Measurements from ENCODE around the gene RETREG1. TPM values are rescaled to one million over a fixed set of nuclear protein-coding genes. Genes with fewer than 3 reads are reported as not detected.

The RETREG1 gene
- total and polyA plus RNA-seq, 2 donors (not counting 3 experiments of a cell fraction or from before 2014, with no cell fraction given) = 0.46 TPM; not detected in 1

GRCh38 chr5:16519435-16519834, 97.4 kb downstream of the RETREG1 start:
- DNase-seq (ENCODE audit: low read depth, low spot score) = no peak
- dilution Hi-C loops (cut with MboI; ENCODE audit: extremely low pct_ligation_motif_present, low sequenced_read_pairs) = no loop called here
- Histone ChIP-seq H3K9ac (replicated peaks; ENCODE audit: extremely low read depth, insufficient read depth, low read length) (no peak overlapping the region), H3K9me3 (replicated peaks; ENCODE audit: control insufficient read depth, insufficient read depth, low read length) (no peaks in the 10 kb centered on the region), H3K27ac (ENCODE audit: insufficient read depth, low read depth, low read length) (no peak overlapping the region), H3K36me3 (ENCODE audit: control insufficient read depth in 2 of 2, extremely low read depth in 1 of 2, insufficient read depth in 2 of 2, low read length in 2 of 2) (no peaks in the 10 kb centered on the region), H4K20me1 (replicated peaks; ENCODE audit: control insufficient read depth, extremely low read depth, insufficient read depth, low read length) (no peaks in the 10 kb centered on the region), H3K4me3 (replicated peaks in 1 of 3; ENCODE audit: insufficient read depth in 1 of 3, low read depth in 1 of 3, low read length in 3 of 3) (no peak overlapping the region), H3K4me1 (ENCODE audit: control insufficient read depth, extremely low read depth, insufficient read depth, low read length) (no peaks in the 10 kb centered on the region), H3K9me1 (replicated peaks; ENCODE audit: control insufficient read depth, extremely low read depth, insufficient read depth, low read length) (no peaks in the 10 kb centered on the region), H3K4me2 (ENCODE audit: insufficient read depth, low read length) (no peak overlapping the region), H2AFZ (ENCODE audit: low read depth, low read length) (no peak overlapping the region), H3K27me3 (ENCODE audit: control insufficient read depth in 2 of 2, insufficient read depth in 2 of 2, low read length in 2 of 2) (peaks cover 0 to 4% of the 10 kb centered on the region in 2 experiments), H3K79me2 (ENCODE audit: control insufficient read depth, insufficient read depth, low read length) (no peaks in the 10 kb centered on the region)
- intact Hi-C loops (cut with micrococcal nuclease) = no loop called here
- ChIA-PET CTCF (no interaction called here), POLR2A (no interaction called here)
- BruUV-seq (replicated peaks) = no TSS peak
- no peak for FAIRE-seq
- TF ChIP-seq POLR2AphosphoS5 (IDR thresholded peaks at IDR 0.05; ENCODE audit: insufficient read depth, low read depth, low read length) (no peak), FOS (IDR thresholded peaks at IDR 0.05; ENCODE audit: borderline replicate concordance, insufficient read depth, low read length) (no peak), GATA2 (IDR thresholded peaks at IDR 0.05; ENCODE audit: insufficient read depth, insufficient read length, low read depth, low read length) (no peak), JUN (IDR thresholded peaks at IDR 0.05; ENCODE audit: borderline replicate concordance, insufficient read depth, insufficient read length, low read depth) (no peak), EZH2 (IDR thresholded peaks at IDR 0.05; ENCODE audit: borderline replicate concordance, low read depth, low read length, severe bottlenecking) (no peak), POLR2A (IDR thresholded peaks at IDR 0.05; ENCODE audit: low read depth, low read length) (no peak), CTCF (IDR thresholded peaks at IDR 0.05; ENCODE audit: extremely low read depth in 1 of 2, insufficient read depth in 1 of 2, low read depth in 1 of 2, low read length in 2 of 2) (no peak), MYC (IDR thresholded peaks at IDR 0.05; ENCODE audit: low read depth, low read length) (no peak)
- TF ChIP-seq, protein P1, sequence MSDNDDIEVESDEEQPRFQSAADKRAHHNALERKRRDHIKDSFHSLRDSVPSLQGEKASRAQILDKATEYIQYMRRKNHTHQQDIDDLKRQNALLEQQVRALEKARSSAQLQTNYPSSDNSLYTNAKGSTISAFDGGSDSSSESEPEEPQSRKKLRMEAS (IDR thresholded peaks at IDR 0.05; ENCODE audit: insufficient read depth, insufficient read length) = no peak
